HG02938 (cell line): ENCODE measurements around the gene MEIS2.

Experiments
- ATAC-seq: cut with Tn5 transposase; IDR thresholded peaks from one replicate; pipeline ENCODE4 v1.9.1; 2021; ENCODE audit warnings: mild to moderate bottlenecking, moderate library complexity; ENCODE audit not compliant: unreplicated experiment

MEIS2 gene

DNA sequence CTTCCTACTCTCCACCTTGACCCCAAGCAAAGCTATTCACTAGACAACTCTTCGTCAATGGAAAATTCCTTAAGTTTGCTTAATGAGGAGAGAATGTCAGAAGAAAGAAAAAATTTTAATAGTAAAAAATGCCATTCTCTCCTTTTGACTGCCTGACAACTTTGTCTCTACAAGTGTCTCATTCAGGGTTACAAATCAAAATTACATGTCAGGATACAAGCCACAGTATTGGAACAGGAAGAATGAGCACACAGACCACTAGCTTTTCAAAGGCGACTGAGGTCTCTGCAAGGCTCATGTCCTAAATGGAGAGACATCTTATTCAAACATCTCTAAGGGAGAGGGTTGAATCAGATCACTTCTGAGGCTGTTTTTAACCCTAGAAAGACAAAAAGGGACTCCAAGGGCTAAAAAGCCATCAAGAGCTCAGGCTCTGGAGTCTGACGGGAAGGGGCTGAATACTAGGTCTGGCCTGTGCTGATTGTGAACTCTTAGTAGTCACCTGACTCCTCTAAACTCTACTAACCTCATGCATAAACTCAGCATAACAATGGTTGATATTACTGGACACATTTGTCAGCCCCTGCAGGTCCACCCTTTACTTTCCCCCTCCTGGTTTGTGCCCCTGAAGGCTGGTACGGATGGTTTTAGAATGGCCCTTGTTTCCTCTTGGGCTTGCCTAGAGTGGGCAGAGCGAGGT, 12.8 kb upstream of the MEIS2 start:
- ATAC-seq = no peak

GRCh38 chr15:37112171-37112570, 11.8 kb upstream of the MEIS2 start:
- ATAC-seq = no peak

DNA sequence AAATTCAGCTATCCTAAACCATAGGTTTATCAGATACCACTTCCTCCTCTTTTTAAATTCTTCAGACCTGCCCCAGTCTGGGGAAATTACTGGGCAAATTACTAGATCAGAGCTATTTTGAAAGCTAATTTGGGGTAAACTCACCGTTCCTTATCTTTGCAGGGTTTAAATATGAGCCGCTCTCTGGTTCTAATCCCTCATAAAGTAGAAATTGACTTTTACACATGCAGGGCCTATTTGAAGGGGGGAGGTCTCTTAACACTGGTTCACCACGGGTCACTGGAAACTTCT, 11.0 kb upstream of the MEIS2 start:
- ATAC-seq = no peak

DNA sequence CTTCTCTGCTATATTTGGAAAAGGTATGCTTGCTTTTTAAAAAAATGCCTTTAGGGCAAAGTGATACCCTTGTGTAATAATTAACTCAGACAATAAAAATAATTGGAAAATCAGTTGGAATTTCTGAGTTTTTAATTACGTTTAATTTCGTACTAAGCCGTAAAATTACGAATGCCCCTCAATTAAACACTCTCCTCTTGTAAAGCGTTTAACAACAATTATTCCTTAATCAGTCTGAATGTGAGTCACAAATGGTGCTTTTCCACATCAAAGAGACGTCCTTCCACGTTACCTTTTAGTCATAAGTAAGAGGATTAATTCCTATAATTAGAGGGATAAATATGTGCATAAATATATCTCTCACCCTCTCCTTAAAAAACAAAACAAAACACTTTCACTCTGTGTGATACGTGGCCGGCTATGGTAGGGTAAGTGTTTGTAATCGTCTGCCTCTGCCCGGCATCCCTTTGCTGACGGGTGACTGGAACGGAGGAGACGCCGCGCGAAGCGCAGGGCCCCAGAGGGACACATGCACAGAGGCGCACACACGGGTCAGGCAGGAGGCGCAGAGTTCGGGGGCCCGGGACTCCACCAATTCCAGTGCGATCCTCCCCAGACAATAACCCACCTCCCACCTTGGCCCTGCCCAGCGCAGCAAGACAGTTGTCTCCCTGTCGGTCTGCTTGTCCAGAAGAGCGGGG, 9.7 kb upstream of the MEIS2 start:
- ATAC-seq = no peak

- ATAC-seq = no peak
These were observed 9.0 kb upstream of the MEIS2 start for GRCh38 chr15:37109168-37109871.

GRCh38 chr15:37108381-37109167, 8.2 kb upstream of the MEIS2 start:
- no peak for ATAC-seq

- ATAC-seq = no peak
These were observed 7.5 kb upstream of the MEIS2 start for GRCh38 chr15:37107744-37108380.

DNA sequence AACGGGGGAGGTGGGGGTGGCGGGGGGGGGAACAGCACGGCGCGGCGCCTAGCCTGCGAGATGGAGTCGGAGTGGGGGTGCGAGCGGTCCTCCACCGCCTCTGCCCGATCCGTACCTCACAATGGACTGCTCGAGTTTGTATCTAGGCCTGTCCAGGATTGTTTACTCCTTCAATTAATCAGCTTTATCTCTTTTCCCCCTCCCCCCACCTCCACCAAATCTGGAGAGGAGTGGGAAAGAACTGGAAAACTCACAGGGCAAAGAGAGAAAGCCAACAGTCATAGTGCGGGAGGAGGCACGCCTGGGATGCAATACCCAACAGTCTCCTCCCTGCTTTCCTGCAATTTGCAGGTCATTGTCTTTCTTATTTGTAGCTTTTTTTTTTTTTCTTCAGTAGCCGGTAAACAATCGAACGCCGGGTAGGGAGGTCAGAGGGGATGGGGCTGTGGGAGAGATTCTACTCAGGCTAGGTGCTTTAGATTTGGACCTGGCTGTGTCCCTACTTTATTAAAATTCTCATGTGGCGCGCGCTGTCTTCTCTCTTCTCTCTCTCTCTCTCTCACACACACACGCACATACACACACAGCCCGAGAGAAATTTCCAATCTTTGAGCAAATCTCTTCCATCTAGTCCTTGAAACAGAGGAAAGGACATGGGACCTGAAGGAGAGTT, 6.9 kb upstream of the MEIS2 start:
- no peak for ATAC-seq

DNA sequence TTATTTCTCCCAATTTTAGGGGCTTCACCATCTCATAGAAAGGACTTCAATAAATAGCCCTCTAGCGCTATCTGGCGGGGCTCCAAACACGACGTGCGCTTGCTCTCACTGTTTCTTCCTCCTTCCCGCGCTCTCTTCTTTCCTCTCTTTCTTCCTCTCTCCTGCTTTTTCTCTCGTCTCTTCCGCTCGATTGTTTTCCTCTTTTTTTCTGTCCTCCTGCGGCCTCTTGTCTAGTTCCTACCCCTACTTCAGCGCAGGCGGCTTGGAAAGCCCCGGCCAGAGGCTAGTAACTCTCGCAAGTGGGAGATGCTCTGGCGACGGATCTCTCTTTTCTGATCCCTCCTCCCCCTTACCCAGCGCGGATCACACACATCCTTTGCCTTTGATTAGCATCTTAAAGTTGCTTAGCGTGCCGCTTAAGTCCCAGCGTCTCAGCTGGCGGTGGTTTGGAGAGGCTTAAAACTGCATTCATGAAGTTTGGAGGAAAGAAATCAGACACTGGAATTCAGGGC, 6.2 kb upstream of the MEIS2 start:
- no peak for ATAC-seq

DNA sequence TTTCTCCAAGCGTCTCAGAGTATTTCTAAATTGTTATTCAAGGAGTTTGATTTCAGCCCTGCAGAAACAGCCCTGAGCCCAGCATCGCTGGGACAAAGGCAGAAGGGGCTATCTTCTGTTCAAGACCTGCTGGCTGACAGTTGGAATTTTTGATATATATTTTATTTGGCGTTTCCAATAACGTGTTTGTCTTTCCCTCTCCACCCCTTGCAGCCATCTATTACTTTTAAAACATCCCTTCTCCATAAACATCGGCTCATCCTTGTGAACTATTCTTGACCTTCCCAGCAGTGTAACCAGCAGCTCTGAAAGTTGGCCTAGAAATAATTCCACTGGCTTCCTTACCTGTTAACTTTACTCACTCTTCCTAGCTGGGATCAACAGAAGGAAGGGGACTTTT, 5.5 kb upstream of the MEIS2 start:
- ATAC-seq = no peak

DNA sequence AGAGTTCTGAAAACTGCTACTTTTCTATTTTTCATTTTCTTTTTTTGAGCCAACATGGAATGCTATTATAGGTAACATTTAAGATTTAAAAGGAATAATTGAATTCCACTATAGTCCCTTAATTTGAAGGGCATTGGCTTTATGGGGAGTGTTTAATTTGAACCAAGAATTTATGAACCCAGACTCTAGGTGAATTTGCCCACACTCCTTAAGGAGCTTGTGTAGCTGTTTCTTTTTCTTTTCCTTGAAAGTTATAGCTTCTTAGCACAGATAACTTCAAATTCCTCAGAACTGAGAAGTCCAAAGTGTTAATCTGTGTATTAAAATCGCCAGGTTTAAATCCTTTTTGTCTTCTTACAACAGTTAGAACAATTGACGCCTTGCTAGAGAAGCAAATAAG, 4.7 kb upstream of the MEIS2 start:
- ATAC-seq = no peak

DNA sequence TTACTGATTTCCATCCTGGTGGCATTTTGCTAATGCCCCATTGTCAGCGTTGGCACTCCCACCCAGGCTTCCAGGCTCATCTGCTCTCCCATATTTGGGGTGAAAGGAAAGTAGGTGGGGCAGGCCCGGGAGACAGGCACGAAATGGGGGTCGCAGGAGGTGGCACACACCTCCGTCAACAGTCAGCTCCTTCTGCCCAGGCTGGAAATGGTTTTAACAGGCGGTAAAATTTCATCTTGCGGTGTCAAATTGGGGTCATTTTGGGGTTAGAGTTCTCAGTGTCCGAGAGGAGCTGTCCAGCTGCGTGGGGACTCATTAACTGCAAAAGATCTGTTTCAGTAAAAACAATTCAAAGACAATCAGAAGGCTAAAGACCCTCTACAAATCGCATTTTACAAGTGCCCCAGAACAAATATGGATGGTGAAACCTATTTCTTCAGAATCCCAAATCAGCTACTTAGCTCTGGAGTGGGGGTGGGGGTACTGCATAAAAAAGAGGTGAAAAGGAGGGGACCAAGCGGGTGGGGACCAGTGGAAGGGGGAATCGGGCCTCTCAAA, 4.2 kb upstream of the MEIS2 start:
- ATAC-seq = no peak

DNA sequence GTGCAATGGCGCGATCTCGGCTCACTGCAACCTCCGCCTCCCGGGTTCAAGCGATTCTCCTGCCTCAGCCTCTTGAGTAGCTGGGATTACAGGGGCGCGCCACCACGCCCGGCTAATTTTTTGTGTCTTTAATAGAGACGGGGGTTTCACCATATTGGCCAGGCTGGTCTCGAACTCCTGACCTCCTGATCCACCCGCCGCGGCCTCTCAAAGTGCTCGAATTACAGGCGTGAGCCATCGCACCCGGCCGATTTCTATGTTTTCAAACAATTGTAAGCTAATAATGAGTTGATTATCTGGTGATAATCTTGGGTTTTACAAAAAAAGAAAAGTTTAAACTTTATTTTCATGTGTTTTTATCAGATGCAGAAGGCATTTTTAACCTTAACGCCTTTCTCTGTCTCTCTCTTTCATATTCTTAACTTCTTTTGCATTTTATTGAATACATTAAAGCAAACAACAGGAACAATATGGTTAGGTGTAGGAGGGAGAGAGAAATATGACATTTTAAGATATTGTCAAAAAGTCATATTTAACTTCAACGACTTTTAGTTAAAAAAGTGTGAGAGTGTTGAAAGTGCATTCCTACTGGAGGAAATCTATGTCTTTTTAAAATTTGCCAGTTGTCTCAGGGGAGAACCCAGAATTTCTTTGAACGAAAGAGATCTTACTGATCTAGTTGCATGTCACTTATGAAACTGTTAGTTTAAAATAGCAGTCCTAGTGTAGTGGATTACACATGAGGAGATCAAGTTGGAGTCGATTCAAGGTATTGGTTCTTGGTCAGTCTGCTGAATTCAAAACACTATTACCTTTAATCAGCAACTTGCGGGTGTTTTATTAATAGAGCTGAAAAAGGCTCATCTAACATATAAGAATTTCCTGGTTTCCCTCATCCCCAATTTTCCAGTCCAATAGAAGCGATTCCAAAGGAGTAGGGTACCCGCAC, 3.4 kb upstream of the MEIS2 start:
- no peak for ATAC-seq

DNA sequence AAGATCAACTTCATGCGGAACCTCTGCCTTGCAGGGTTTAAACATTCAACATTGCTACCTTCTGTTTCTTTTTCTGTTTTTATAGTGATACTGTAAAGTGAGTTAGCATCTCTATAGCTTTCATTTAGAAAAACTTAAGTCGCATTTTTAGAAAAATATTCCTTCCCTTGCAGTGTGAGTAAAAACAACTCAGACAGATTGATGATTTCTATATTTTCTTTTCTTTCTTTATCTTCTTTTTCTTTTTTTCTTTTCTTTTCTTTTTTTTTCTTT, 2.8 kb upstream of the MEIS2 start:
- no peak for ATAC-seq

DNA sequence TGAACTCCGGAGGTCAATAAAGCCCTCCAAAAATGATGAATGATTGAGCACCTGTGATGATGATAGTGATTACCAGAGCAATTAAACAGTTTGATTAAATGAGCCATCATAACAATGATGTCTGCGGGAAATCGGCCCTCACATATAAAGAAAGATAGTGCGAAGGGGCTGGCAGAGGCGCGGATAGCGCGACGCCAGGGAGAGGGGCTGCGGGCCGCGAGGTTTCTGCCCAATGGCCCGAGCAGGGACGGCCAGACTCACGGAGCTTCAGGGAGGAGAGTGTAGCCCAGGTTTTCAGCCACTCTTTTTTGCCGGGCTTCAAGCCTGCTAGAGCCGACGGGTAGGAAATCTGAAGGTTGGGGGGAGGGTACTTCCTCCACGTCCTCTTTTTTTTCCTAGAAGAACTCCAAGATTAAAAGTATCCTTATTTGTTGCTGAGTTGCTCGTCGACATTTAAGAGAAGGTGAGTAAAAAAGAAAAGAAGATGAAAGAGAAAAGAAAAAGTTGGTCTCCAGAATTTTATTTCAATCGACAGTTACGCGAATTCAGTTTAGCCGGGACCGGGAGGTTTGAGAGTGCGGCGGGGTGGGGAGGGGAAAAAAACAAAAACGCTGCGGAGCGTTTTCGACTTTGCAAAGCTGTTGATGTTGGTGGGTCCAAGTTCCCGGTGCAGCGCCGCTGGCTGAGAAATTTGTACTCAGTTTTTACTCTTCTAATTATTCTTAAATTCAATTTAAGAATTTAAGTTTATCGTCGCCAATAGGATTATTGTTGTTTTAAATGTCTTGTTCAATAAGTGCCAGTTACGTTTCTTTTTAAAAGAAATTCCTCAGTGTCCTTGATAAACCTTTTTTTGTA, 2.2 kb upstream of the MEIS2 start:
- no peak for ATAC-seq

DNA sequence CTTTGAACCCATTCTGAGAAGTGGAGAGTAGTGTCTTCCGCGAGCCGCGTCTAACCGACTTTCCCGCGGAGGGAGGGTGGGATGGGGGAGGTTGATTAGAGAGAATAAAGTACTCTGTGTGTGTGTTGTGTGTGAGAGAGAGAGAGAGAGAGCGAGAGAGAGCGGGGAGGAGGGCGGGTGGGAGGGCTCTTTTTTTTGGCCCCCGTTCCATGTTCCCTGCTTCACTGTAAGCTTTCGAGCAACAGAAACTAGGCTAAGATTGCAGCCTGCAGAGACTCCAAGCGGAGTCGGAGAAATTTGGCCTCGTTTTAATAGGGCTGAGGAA, 1.6 kb upstream of the MEIS2 start:
- peak; percentile 5 for ATAC-seq

GRCh38 chr15:37100966-37101215, 542 bp upstream of the MEIS2 start:
- ATAC-seq = peak; percentile 21

GRCh38 chr15:37099319-37100108, 835 bp downstream of the MEIS2 start:
- no peak for ATAC-seq
